IMR-90 (cell line): ENCODE measurements around the gene GNA14. TPM values are rescaled to one million over a fixed set of nuclear protein-coding genes. Genes with fewer than 3 reads are reported as not detected.
A peak's percentile ranks its signal among the peaks of the same experiment; 100 is the strongest.

Experiments
- ATAC-seq: fragments of 200-7000 bp; cut with Tn5 transposase; 2 replicates; pipeline ENCODE4 v1.9.1; 2020; ENCODE audit warnings: low read depth, mild to moderate bottlenecking, moderate library complexity
- BruUV-seq: library from RNA; stranded (reverse); fragments of 400-500 nt; replicated peaks from 2 replicates; lab custom pipeline; 2021; lab: Mats Ljungman, UMichigan
- CTCF ChIA-PET: fragments of 300-600 bp; formaldehyde crosslinking; extraction: SDS; loops from one replicate; lab custom pipeline; 2021; ENCODE audit warnings: antibody characterized with exemption; lab: Yijun Ruan, JAX
- POLR2A ChIA-PET: fragments of 300-600 bp; sonication (Branson Sonifier 250); formaldehyde crosslinking; loops from one replicate; lab custom pipeline; 2022; ENCODE audit warnings: antibody characterized with exemption; ENCODE audit not compliant: unreplicated experiment; lab: Charles Lee
- DNase-seq: peaks from one replicate; pipeline ENCODE4 v3.0.0; 2013
- H2AFZ ChIP-seq: replicated peaks from 2 replicates; pipeline ENCODE3; 2013; ENCODE audit warnings: low read length, mild to moderate bottlenecking; ENCODE audit not compliant: poor library complexity
- H2AK5ac ChIP-seq: 2 replicates; pipeline ENCODE4 v1.6.1; 2013; ENCODE audit warnings: low read depth, low read length, inconsistent platforms
- H2AK9ac ChIP-seq: replicated peaks from 2 replicates; pipeline ENCODE3; 2013; ENCODE audit warnings: mild to moderate bottlenecking, low read depth, low read length, moderate library complexity; ENCODE audit not compliant: poor library complexity
- H2BK120ac ChIP-seq: 2 replicates; pipeline ENCODE4 v1.6.1; 2013; ENCODE audit warnings: low read depth, low read length, inconsistent platforms
- H2BK15ac ChIP-seq: 3 replicates; pipeline ENCODE4 v1.6.1; 2013; ENCODE audit warnings: low read depth, low read length, inconsistent platforms
- H2BK20ac ChIP-seq: 2 replicates; pipeline ENCODE4 v1.6.1; 2013; ENCODE audit warnings: low read depth, mild to moderate bottlenecking, inconsistent platforms, low read length, moderate library complexity
- H2BK5ac ChIP-seq: 2 replicates; pipeline ENCODE4 v1.6.1; 2013; ENCODE audit warnings: mild to moderate bottlenecking, low read depth, low read length, inconsistent platforms; ENCODE audit not compliant: poor library complexity, severe bottlenecking
- H3K14ac ChIP-seq: replicated peaks from 2 replicates; pipeline ENCODE4 v1.6.1; 2013; ENCODE audit warnings: low read depth, low read length, inconsistent platforms
- H3K18ac ChIP-seq: 2 replicates; pipeline ENCODE4 v1.6.1; 2013; ENCODE audit warnings: low read depth, low read length, control low read depth
- H3K23ac ChIP-seq: 2 replicates; pipeline ENCODE4 v1.6.1; 2013; ENCODE audit warnings: low read depth, low read length, inconsistent platforms
- H3K27ac ChIP-seq: 2 replicates; pipeline ENCODE4 v1.5.1; 2013; ENCODE audit warnings: mild to moderate bottlenecking, control low read depth, low read length; ENCODE audit not compliant: insufficient read depth
- H3K27me3 ChIP-seq: 2 replicates; pipeline ENCODE4 v1.6.1; 2013; ENCODE audit warnings: low read length; ENCODE audit not compliant: control insufficient read depth, insufficient read depth
- H3K36me3 ChIP-seq: 2 replicates; pipeline ENCODE4 v1.6.1; 2013; ENCODE audit warnings: low read length, mixed read lengths; ENCODE audit not compliant: control insufficient read depth, insufficient read depth
- H3K4ac ChIP-seq: 2 replicates; pipeline ENCODE4 v1.6.1; 2013; ENCODE audit warnings: low read depth, low read length, inconsistent platforms
- H3K4me1 ChIP-seq: 2 replicates; pipeline ENCODE4 v1.6.1; 2013; ENCODE audit warnings: low read length, mixed read lengths; ENCODE audit not compliant: control insufficient read depth, insufficient read depth
- H3K4me2 ChIP-seq: 2 replicates; pipeline ENCODE4 v1.6.1; 2013; ENCODE audit warnings: low read depth, mild to moderate bottlenecking, control low read depth, low read length, moderate library complexity
- H3K4me3 ChIP-seq: 2 replicates; pipeline ENCODE4 v1.5.1; 2013; ENCODE audit warnings: low read depth, mild to moderate bottlenecking, control low read depth, low read length, moderate library complexity; ENCODE audit not compliant: insufficient read depth
- H3K56ac ChIP-seq: 2 replicates; pipeline ENCODE4 v1.6.1; 2013; ENCODE audit warnings: low read length, inconsistent platforms; ENCODE audit not compliant: insufficient read depth; ENCODE audit errors: extremely low read depth
- H3K79me1 ChIP-seq, 2 experiments: 2 replicates each; pipeline ENCODE4 v1.6.1; 2013; ENCODE audit warnings: low read length in 2 of 2, inconsistent platforms in 1 of 2, low read depth in 1 of 2
- H3K9ac ChIP-seq: 2 replicates; pipeline ENCODE4 v1.6.1; 2013; ENCODE audit warnings: low read depth, low read length, control low read depth
- H3K9me1 ChIP-seq: 2 replicates; pipeline ENCODE4 v1.6.1; 2013; ENCODE audit warnings: low read length, inconsistent platforms; ENCODE audit not compliant: insufficient read depth
- H3K9me3 ChIP-seq: 2 replicates; pipeline ENCODE4 v1.6.1; 2013; ENCODE audit warnings: low read length; ENCODE audit not compliant: control insufficient read depth, insufficient read depth
- H4K20me1 ChIP-seq: 2 replicates; pipeline ENCODE4 v1.6.1; 2013; ENCODE audit warnings: low read length, inconsistent platforms; ENCODE audit not compliant: insufficient read depth
- H4K5ac ChIP-seq: 2 replicates; pipeline ENCODE4 v1.6.1; 2013; ENCODE audit warnings: mild to moderate bottlenecking, low read depth, low read length, control low read depth
- H4K8ac ChIP-seq, 2 experiments: 2 replicates each; pipeline ENCODE4 v1.6.1; 2013; ENCODE audit warnings: low read depth in 2 of 2, low read length in 2 of 2, control low read depth in 1 of 2, inconsistent platforms in 1 of 2
- H4K91ac ChIP-seq: 2 replicates; pipeline ENCODE4 v1.6.1; 2013; ENCODE audit warnings: low read depth, low read length, inconsistent platforms; ENCODE audit not compliant: insufficient read depth
- CEBPB ChIP-seq: IDR thresholded peaks from 2 replicates; pipeline ENCODE4 v1.6.1; 2012; ENCODE audit warnings: low read depth, low read length, improper control_type of control experiment
- ELK1 ChIP-seq: fragments of 150-350 bp; IDR thresholded peaks from 2 replicates; pipeline ENCODE4 v1.6.1; 2016; ENCODE audit warnings: low read depth, mild to moderate bottlenecking, low read length, moderate library complexity, borderline replicate concordance
- MAFK ChIP-seq: IDR thresholded peaks from 2 replicates; pipeline ENCODE4 v1.6.1; 2012; ENCODE audit warnings: low read depth, low read length, improper control_type of control experiment
- MAZ ChIP-seq: IDR thresholded peaks from 2 replicates; pipeline ENCODE4 v1.6.1; 2012; ENCODE audit warnings: low read depth, mild to moderate bottlenecking, low read length, improper control_type of control experiment, moderate library complexity, borderline replicate concordance
- RAD21 ChIP-seq: IDR thresholded peaks from 2 replicates; pipeline ENCODE4 v1.6.1; 2012; ENCODE audit warnings: low read length, improper control_type of control experiment
- RCOR1 ChIP-seq: IDR thresholded peaks from 2 replicates; pipeline ENCODE4 v1.6.1; 2012; ENCODE audit warnings: mild to moderate bottlenecking, low read length, improper control_type of control experiment; ENCODE audit not compliant: insufficient replicate concordance
- WGBS, 2 experiments: methylation state at CpG; one replicate each; pipeline versions ENCODE4 v1.1.5 to v1.1.7; 2013; ENCODE audit warnings: missing lambda C conversion rate in 2 of 2; ENCODE audit not compliant: insufficient read length in 1 of 2; ENCODE audit errors: extremely low coverage in 2 of 2; 5-methylcytosine and 5-hydroxymethylcytosine counted together
- dilution Hi-C: fragments of 300-500 bp; cut with HindIII; formaldehyde crosslinking; loops from one replicate; pipeline ENCODE4 v1.14.3; 2018; ENCODE audit warnings: low sequenced_read_pairs; ENCODE audit not compliant: unreplicated experiment
- in situ Hi-C: fragments of 300-500 bp; cut with MboI; formaldehyde crosslinking; loops from 3 replicates; pipeline ENCODE4 v1.14.3; 2019; ENCODE audit warnings: low sequenced_read_pairs, inconsistent platforms, mixed read lengths
- intact Hi-C: fragments of 100-400 bp; cut with micrococcal nuclease; formaldehyde crosslinking; loops from 2 replicates; pipeline ENCODE4 v1.10.0; 2022
- polyA plus RNA-seq, 3 experiments: library from polyadenylated mRNA; depleted of rRNA; stranded (reverse); fragments of >200 nt; gene quantifications; 2 replicates each; pipeline ENCODE4 v1.2.3, GENCODE V29; 2012; ENCODE audit warnings: low replicate concordance in 1 of 3
- total RNA-seq: library from RNA; depleted of rRNA; stranded (reverse); fragments of >200 nt; gene quantifications from 2 replicates; pipeline ENCODE4 v1.2.3, GENCODE V29; 2012

The GNA14 gene
- total and polyA plus RNA-seq, 2 of the 4 experiments (the other 2 are of a cell fraction) = under 0.01 to 0.03 TPM

- in situ Hi-C loops (no loop called here), dilution Hi-C loops (no loop called here), intact Hi-C loops (no loop called here)
- Histone ChIP-seq H3K14ac (no peak overlapping the region), H3K4ac (no peak overlapping the region), H3K4me2 (no peak overlapping the region), H3K4me3 (no peak overlapping the region), H2BK120ac (no peak overlapping the region), H2AK9ac (no peak overlapping the region), H3K27ac (no peak overlapping the region), H2AFZ (peak overlapping the region; percentile 51), H3K9ac (no peak overlapping the region), H4K5ac (no peak overlapping the region), H2BK15ac (no peak overlapping the region), H4K20me1 (no peaks in the 10 kb centered on the region), H3K27me3 (no peaks in the 10 kb centered on the region), H3K4me1 (no peaks in the 10 kb centered on the region), H2BK5ac (no peak overlapping the region), H3K18ac (no peak overlapping the region), H4K91ac (no peak overlapping the region), H3K9me3 (no peaks in the 10 kb centered on the region), H3K36me3 (peaks cover 5% of the 10 kb centered on the region; the same call in 1 of the 2 replicates), H4K8ac (no peak overlapping the region), H3K56ac (no peak overlapping the region), H3K23ac (no peak overlapping the region), H2BK20ac (no peak overlapping the region), H3K9me1 (peaks cover 7% of the 10 kb centered on the region; the same call in 1 of the 2 replicates), H3K79me1 (no peaks in the 10 kb centered on the region), H2AK5ac (no peak overlapping the region)
- TF ChIP-seq MAZ (no peak), CEBPB (no peak), RAD21 (no peak), MAFK (no peak), ELK1 (no peak), RCOR1 (no peak)
- BruUV-seq = no TSS peak
- WGBS, 2 experiments = 94% methylated on average over 3 of the region's 6 CpGs; no CpG with 5 or more reads in 1 of the 2 experiments
- POLR2A ChIA-PET = no interaction called here
- CTCF ChIA-PET = no interaction called here
- DNase-seq (peak; percentile 47), ATAC-seq (no peak)
Observed at GRCh38 chr9:77375956-77376532, 272.1 kb downstream of the GNA14 start.
